ENCODE data around the gene DNASE1L1.
A peak's percentile ranks its signal among the peaks of the same experiment; 100 is the strongest.
"Not testable (repeated sequence)": the region's sequence is repeated elsewhere in the genome, so short reads cannot be mapped to it uniquely, and the experiment has no call there.

The DNASE1L1 gene

DNA sequence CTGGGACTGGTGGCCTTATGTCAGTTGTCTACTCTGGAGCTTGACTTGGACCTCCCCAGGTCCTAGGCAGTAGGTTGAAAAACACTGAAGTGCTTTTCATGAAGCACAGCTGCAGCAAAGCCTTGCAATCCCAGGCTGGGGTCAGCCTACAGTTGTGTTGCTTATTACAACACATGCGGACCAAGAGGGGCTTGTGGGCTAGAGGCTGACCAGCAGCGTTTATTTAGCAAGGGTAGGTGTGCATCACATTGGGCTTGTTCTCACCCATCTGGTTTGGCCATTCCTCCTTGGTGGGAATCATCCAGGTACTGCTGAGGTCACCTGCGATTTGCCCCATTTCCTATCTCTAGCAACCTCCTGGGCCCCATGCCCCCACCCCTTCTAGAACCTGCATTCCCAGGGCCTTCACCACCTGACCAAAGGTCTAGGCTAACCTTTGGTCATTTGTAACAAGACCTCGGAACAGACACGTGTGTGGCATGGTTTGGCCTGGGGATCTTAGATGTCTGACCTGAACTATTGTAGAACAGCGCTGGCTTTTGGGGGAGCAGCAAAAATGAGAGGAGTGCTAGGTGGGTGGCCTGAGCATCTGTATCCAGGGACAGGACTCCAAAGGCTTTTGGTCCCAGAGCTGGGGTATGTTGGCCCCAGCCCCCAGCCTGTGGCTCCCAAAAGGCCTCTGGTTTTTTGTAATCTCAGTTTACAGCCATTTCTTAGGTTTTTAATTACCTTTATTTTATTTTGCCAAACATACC, 7.8 kb downstream of the DNASE1L1 start:
- Histone ChIP-seq H3K9ac (ENCODE audit: low read length) (no peak overlapping the region), H3K27me3 (ENCODE audit: insufficient read depth, low read length) (no peaks in the 10 kb centered on the region), H3K4me1 (ENCODE audit: insufficient read depth, low read length, severe bottlenecking) (peaks cover 22% of the 10 kb centered on the region), H4K20me1 (ENCODE audit: insufficient read depth, low read length) (no peaks in the 10 kb centered on the region), H3K4me3 (ENCODE audit: low read depth, low read length, poor library complexity, severe bottlenecking) (no peak overlapping the region), H2AFZ (ENCODE audit: low read length) (no peak overlapping the region), H3K36me3 (ENCODE audit: insufficient read depth, low read length) (peaks cover 34% of the 10 kb centered on the region), H3K4me2 (ENCODE audit: low read length) (no peak overlapping the region), H3K9me2 (ENCODE audit: low read depth, low read length) (no peaks in the 10 kb centered on the region), H3K27ac (ENCODE audit: low read depth, low read length, poor library complexity, severe bottlenecking) (peak overlapping the region; percentile 46), H3F3A (ENCODE audit: insufficient read depth, low read length) (peaks cover 10% of the 10 kb centered on the region), H3K9me3 (ENCODE audit: low read length) (no peaks in the 10 kb centered on the region), H3K79me2 (ENCODE audit: insufficient read depth, low read length) (peaks cover 3% of the 10 kb centered on the region; the same call in 1 of the 2 replicates)
- TF ChIP-seq EZH2 (IDR thresholded peaks at IDR 0.05; ENCODE audit: borderline replicate concordance, low read length) (no peak), CTCF (IDR thresholded peaks at IDR 0.05; ENCODE audit: low read length) (no peak)

- H2AFZ ChIP-seq (ENCODE audit: low read length); H3K9me3 ChIP-seq (ENCODE audit: low read length); H3K79me2 ChIP-seq (ENCODE audit: insufficient read depth, low read length); H3K27me3 ChIP-seq (ENCODE audit: insufficient read depth, low read length); H3K9me2 ChIP-seq (ENCODE audit: low read depth, low read length); H3K4me3 ChIP-seq (ENCODE audit: low read depth, low read length, poor library complexity, severe bottlenecking); H3K9ac ChIP-seq (ENCODE audit: low read length); H4K20me1 ChIP-seq (ENCODE audit: insufficient read depth, low read length): not testable (repeated sequence)
- peaks cover 34% of the 10 kb centered on the region for H3K36me3 ChIP-seq (ENCODE audit: insufficient read depth, low read length)
- peak overlapping the region; percentile 97 for H3K27ac ChIP-seq (ENCODE audit: low read depth, low read length, poor library complexity, severe bottlenecking)
- H3K4me1 ChIP-seq (ENCODE audit: insufficient read depth, low read length, severe bottlenecking) = peaks cover 22% of the 10 kb centered on the region
- H3F3A ChIP-seq (ENCODE audit: insufficient read depth, low read length) = peaks cover 10% of the 10 kb centered on the region
- H3K4me2 ChIP-seq (ENCODE audit: low read length) = peak overlapping the region; percentile 95; the same call in 1 of the 2 replicates
Observed at GRCh38 chrX:154400369-154400817, 8.7 kb downstream of the DNASE1L1 start.

DNA sequence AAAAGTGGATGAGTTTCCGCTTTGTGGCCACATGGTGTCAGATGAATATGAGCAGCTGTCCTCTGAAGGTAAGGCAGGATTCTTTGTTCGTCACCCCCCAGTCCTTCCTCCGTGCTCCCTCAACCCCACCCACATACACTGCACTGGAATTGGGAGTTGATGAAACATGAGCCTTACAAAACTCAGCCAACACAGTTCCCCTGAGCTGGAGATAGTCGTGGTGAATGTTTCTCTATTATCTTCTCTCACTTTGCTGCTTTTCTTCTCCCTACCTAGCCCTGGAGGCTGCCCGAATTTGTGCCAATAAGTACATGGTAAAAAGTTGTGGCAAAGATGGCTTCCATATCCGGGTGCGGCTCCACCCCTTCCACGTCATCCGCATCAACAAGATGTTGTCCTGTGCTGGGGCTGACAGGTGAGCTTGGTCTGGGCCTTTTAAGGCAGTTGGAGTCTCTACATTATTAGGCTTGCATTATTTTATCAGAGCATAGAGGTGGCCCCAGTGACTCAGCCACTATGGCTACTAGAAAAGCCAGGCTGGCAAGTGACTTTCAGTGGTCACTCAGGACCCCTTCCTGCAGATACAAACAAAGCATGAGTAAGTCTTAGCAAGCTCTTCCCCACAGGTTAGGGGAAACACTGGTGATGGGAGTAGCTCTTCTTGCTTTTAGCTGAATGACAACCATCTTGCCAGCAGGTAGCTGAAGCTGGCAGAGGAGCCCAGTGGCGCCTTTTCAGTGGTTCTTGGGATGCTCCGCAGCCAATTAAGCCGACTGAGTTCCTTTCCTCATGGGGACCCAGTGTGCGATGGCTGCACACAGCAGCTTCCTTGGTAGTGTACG, 9.3 kb downstream of the DNASE1L1 start:
- TF ChIP-seq CTCF (IDR thresholded peaks at IDR 0.05; ENCODE audit: low read length) (no peak), EZH2 (IDR thresholded peaks at IDR 0.05; ENCODE audit: borderline replicate concordance, low read length) (no peak)
- no peaks in the 10 kb centered on the region for H3K9me2 ChIP-seq (ENCODE audit: low read depth, low read length)
- peaks cover 34% of the 10 kb centered on the region for H3K36me3 ChIP-seq (ENCODE audit: insufficient read depth, low read length)
- H3K4me2 ChIP-seq (ENCODE audit: low read length) = peak overlapping the region; percentile 95
- peak overlapping the region; percentile 99 for H3K4me3 ChIP-seq (ENCODE audit: low read depth, low read length, poor library complexity, severe bottlenecking)
- H2AFZ ChIP-seq (ENCODE audit: low read length) = no peak overlapping the region
- H3K4me1 ChIP-seq (ENCODE audit: insufficient read depth, low read length, severe bottlenecking) = peaks cover 22% of the 10 kb centered on the region
- peaks cover 10% of the 10 kb centered on the region for H3F3A ChIP-seq (ENCODE audit: insufficient read depth, low read length)
- H3K27me3 ChIP-seq (ENCODE audit: insufficient read depth, low read length) = no peaks in the 10 kb centered on the region
- H3K9me3 ChIP-seq (ENCODE audit: low read length) = no peaks in the 10 kb centered on the region
- H3K9ac ChIP-seq (ENCODE audit: low read length) = peak overlapping the region; percentile 99
- no peaks in the 10 kb centered on the region for H4K20me1 ChIP-seq (ENCODE audit: insufficient read depth, low read length)
- peaks cover 3% of the 10 kb centered on the region; the same call in 1 of the 2 replicates for H3K79me2 ChIP-seq (ENCODE audit: insufficient read depth, low read length)
- peak overlapping the region; percentile 97 for H3K27ac ChIP-seq (ENCODE audit: low read depth, low read length, poor library complexity, severe bottlenecking)

Measured in OCI-LY1 (cell line).